Measurements from ENCODE around the gene HIVEP1.

GRCh38 chr6:12126051-12126450 is 113.9 kb downstream of the HIVEP1 start:
- TF ChIP-seq POLR2A (IDR thresholded peaks at IDR 0.05; ENCODE audit: insufficient read depth in 1 of 2, low read depth in 2 of 2, low read length in 2 of 2) (no peak), ATF7 (IDR thresholded peaks at IDR 0.05) (no peak), ATF7 (CRISPR knock-in tag; IDR thresholded peaks at IDR 0.05) (no peak), IRF2 (CRISPR knock-in tag; IDR thresholded peaks at IDR 0.05) (no peak), ZNF282 (IDR thresholded peaks at IDR 0.05; ENCODE audit: partially characterized antibody) (no peak), CTCF (CRISPR knock-in tag; IDR thresholded peaks at IDR 0.05) (no peak), KLF16 (CRISPR knock-in tag; IDR thresholded peaks at IDR 0.05) (no peak), ZNF775 (CRISPR knock-in tag; IDR thresholded peaks at IDR 0.05; ENCODE audit: borderline replicate concordance) (no peak), ATF2 (CRISPR knock-in tag; IDR thresholded peaks at IDR 0.05) (no peak), REST (IDR thresholded peaks at IDR 0.05; ENCODE audit: borderline replicate concordance in 1 of 2, low read depth in 1 of 2, low read length in 2 of 2) (no peak)

All from HepG2 (cell line).